Measurements from ENCODE around the gene PRKCZ.

DNA sequence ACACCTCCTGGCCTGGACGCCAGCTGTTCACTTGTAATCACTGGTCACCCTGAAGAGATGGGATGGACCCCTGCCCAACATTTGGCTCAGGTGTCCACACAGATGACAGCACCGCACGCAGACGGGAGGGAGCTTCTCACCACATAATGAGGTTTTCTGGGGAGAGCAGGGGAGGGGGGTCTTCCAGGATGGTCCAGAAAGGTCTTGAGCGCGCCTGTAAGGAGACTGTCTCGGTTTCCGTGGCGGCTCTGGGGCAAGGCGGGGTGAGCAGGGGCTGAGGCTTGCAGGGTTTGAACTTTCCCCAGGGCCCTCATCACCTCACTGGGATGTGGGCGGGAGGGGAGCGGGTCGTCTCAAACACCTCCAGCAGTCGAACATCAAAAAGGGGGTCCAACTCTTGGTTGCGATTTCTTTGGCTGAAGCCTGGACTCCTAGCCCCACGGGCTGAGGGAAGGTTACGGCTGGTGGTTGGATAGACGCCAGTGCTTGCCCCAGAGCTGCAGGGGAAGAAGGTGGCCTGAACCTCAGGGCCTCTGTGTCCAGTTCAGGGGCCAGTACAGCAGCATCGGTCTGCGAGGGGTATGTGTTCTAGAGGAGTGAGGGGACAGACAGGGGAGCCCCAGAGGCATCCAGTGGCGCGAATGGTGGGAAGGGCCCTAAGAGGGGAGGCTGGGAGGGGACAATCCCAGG lies 53.8 kb downstream of the PRKCZ start:
- TF ChIP-seq, protein P1, sequence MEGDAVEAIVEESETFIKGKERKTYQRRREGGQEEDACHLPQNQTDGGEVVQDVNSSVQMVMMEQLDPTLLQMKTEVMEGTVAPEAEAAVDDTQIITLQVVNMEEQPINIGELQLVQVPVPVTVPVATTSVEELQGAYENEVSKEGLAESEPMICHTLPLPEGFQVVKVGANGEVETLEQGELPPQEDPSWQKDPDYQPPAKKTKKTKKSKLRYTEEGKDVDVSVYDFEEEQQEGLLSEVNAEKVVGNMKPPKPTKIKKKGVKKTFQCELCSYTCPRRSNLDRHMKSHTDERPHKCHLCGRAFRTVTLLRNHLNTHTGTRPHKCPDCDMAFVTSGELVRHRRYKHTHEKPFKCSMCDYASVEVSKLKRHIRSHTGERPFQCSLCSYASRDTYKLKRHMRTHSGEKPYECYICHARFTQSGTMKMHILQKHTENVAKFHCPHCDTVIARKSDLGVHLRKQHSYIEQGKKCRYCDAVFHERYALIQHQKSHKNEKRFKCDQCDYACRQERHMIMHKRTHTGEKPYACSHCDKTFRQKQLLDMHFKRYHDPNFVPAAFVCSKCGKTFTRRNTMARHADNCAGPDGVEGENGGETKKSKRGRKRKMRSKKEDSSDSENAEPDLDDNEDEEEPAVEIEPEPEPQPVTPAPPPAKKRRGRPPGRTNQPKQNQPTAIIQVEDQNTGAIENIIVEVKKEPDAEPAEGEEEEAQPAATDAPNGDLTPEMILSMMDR (IDR thresholded peaks at IDR 0.05; ENCODE audit: low read depth, low read length), result no peak
- no peak for TF ChIP-seq EZH2phosphoT487 (IDR thresholded peaks at IDR 0.05; ENCODE audit: low read depth)

Data from OCI-LY3 (cell line).